Activated naive CD4-positive, alpha-beta T cell treated with anti-CD3 and anti-CD28 coated beads, Interleukin-2, amount 50 U/mL, for 24 hours (primary cell): ENCODE results near the gene ATP5PO.

ENCODE experiments used
- H3K27ac Mint-ChIP-seq: one replicate; pipeline ENCODE4 v1.8.0; 2021; ENCODE audit warnings: mild to moderate bottlenecking, mixed read lengths
- H3K27me3 Mint-ChIP-seq: one replicate; pipeline ENCODE4 v1.8.0; 2021; ENCODE audit warnings: mixed read lengths
- H3K36me3 Mint-ChIP-seq: one replicate; pipeline ENCODE4 v1.8.0; 2021; ENCODE audit warnings: mixed read lengths
- H3K4me1 Mint-ChIP-seq: one replicate; pipeline ENCODE4 v1.8.0; 2021; ENCODE audit warnings: mixed read lengths
- H3K4me3 Mint-ChIP-seq: one replicate; pipeline ENCODE4 v1.8.0; 2021; ENCODE audit warnings: mild to moderate bottlenecking, mixed read lengths
- H3K9me3 Mint-ChIP-seq: one replicate; pipeline ENCODE4 v1.8.0; 2021; ENCODE audit warnings: mixed read lengths

The ATP5PO gene

DNA sequence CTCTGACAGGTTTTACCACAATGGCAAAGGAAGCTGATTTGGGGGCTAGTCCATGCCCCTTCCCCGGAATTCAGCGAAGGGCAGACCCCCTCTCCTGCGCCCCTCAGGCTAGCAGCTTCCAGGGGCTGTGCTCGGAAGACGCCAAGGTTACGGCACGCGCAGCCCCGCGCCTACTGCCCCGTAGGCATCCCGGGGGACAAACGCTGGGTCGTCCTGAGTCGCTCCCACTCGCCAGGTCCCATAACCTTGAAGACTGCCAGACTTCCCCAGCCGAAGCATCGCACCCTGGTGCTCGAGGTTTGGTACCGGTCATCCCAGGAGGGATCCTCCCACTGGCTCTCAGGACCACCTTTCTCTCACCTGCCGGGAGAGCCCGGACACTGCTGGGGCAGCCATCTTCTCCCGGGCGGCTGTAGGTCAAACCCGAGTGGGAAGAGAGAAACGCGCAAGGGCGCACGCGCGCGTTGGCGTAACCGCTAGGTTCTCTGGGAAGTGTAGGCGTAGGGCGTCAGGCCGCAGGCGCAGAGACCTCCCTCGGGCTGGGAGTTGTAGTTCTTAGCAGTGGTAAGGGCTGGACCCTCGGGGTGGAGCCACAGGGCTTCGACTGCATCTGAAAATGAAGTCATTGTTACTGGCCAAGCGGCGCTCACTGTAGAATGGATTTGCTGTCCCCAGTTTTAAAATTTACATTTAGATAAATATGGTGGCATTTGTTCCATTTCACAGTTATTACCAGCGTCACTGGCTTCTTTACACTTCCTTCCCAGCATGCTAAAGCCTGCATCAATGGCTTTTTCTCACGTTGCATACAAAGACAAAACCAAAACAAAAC, at the start of gene ATP5PO:
Gene ATP5PO, minus strand, starts transcription at position 437 of the 832 bp plus-strand sequence. Its CDS starts 41 bp downstream, at position 396.
- peaks cover 2% of the 10 kb centered on the region for H3K36me3 Mint-ChIP-seq
- peak within 1 kb of the TSS; percentile 99 for H3K4me3 Mint-ChIP-seq
- peak within 1 kb of the TSS; percentile 98 for H3K27ac Mint-ChIP-seq
- no peaks in the 10 kb centered on the region for H3K9me3 Mint-ChIP-seq
- no peaks in the 10 kb centered on the region for H3K27me3 Mint-ChIP-seq
- H3K4me1 Mint-ChIP-seq: peaks cover 43% of the 10 kb centered on the region

GRCh38 chr21:33964706-33965325, 49.2 kb upstream of the ATP5PO start:
- no peaks in the 10 kb centered on the region for H3K9me3 Mint-ChIP-seq
- H3K4me3 Mint-ChIP-seq: no peak overlapping the region
- peaks cover 25% of the 10 kb centered on the region for H3K36me3 Mint-ChIP-seq
- no peaks in the 10 kb centered on the region for H3K27me3 Mint-ChIP-seq
- H3K4me1 Mint-ChIP-seq: peaks cover 35% of the 10 kb centered on the region
- no peak overlapping the region for H3K27ac Mint-ChIP-seq

- Mint-ChIP-seq H3K27ac (no peak overlapping the region), H3K4me1 (peaks cover 29% of the 10 kb centered on the region), H3K4me3 (no peak overlapping the region), H3K27me3 (no peaks in the 10 kb centered on the region), H3K9me3 (no peaks in the 10 kb centered on the region), H3K36me3 (peaks cover 27% of the 10 kb centered on the region)
Measured at GRCh38 chr21:33963848-33964555, 48.4 kb upstream of the ATP5PO start.

DNA sequence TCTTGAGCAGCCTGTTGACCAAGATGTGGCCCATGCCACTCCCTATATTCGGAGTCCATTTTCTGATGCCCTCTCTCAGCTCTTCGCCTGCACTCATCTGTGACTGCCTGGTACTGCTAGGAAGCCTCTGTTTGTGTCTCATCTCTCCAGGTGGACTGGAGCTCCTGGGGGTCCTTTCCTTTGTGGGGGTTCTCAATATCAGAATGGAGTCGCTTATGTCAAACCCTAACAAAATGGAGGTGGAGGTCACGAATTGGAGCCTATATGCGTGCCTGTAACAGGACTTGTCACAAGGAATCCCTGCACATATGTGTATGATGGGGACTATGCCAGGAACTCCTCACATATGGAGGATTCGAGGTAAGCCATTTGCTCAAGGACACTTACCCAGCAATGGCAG, 46.7 kb upstream of the ATP5PO start:
- Mint-ChIP-seq H3K27ac (no peak overlapping the region), H3K9me3 (no peaks in the 10 kb centered on the region), H3K36me3 (peaks cover 32% of the 10 kb centered on the region), H3K27me3 (no peaks in the 10 kb centered on the region), H3K4me1 (peaks cover 34% of the 10 kb centered on the region), H3K4me3 (no peak overlapping the region)

DNA sequence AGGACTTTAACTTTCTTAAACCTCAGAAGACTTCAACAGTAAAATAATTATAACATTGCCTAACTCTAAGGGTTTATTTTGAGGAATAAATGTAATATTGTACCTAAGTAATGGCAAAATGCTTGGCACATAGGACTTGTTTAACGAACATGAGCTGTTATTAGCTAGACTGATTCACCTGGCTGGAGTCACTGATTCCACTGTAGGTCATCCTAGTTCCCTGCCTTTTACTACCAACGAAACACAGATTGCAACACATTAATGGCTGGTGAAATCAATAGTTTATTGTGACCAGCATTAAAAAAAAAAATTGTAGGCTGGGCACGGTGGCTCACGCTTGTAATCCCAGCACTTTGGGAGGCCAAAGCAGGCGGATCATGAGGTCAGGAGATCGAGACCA, 45.5 kb upstream of the ATP5PO start:
- peaks cover 44% of the 10 kb centered on the region for H3K4me1 Mint-ChIP-seq
- H3K36me3 Mint-ChIP-seq: peaks cover 34% of the 10 kb centered on the region
- no peak overlapping the region for H3K4me3 Mint-ChIP-seq
- H3K27ac Mint-ChIP-seq: no peak overlapping the region
- H3K9me3 Mint-ChIP-seq: no peaks in the 10 kb centered on the region
- no peaks in the 10 kb centered on the region for H3K27me3 Mint-ChIP-seq

- H3K36me3 Mint-ChIP-seq: peaks cover 36% of the 10 kb centered on the region
- H3K9me3 Mint-ChIP-seq: no peaks in the 10 kb centered on the region
- no peak overlapping the region for H3K27ac Mint-ChIP-seq
- no peaks in the 10 kb centered on the region for H3K27me3 Mint-ChIP-seq
- H3K4me3 Mint-ChIP-seq: no peak overlapping the region
- H3K4me1 Mint-ChIP-seq: peaks cover 54% of the 10 kb centered on the region
Measured at GRCh38 chr21:33959680-33960079, 44.1 kb upstream of the ATP5PO start.

DNA sequence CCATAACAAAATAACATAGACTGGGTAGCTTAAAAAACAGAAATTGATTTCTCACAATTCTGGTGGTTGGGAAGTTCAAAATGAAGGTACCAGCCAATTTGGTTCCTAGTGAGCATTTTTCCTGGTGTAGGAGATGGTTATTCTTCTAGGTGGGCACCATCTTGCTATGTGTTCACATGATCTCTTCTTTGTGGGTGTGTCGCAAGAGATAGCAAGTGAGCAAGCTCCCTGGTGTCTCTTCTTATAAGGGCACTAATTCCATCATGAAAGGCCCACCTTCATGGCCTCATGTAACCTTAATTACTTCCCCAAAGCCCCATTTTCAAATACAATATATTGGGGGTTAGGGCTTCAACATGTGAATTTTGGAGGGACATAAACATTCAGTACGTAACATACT, 38.8 kb upstream of the ATP5PO start:
- peak overlapping the region; percentile 12 for H3K27ac Mint-ChIP-seq
- H3K4me3 Mint-ChIP-seq: no peak overlapping the region
- H3K9me3 Mint-ChIP-seq: no peaks in the 10 kb centered on the region
- peaks cover 67% of the 10 kb centered on the region for H3K4me1 Mint-ChIP-seq
- H3K36me3 Mint-ChIP-seq: peaks cover 18% of the 10 kb centered on the region
- H3K27me3 Mint-ChIP-seq: no peaks in the 10 kb centered on the region

- peak overlapping the region; percentile 61 for H3K4me3 Mint-ChIP-seq
- peaks cover 6% of the 10 kb centered on the region for H3K36me3 Mint-ChIP-seq
- no peaks in the 10 kb centered on the region for H3K9me3 Mint-ChIP-seq
- H3K27ac Mint-ChIP-seq: peak overlapping the region; percentile 90
- H3K27me3 Mint-ChIP-seq: no peaks in the 10 kb centered on the region
- peaks cover 79% of the 10 kb centered on the region for H3K4me1 Mint-ChIP-seq
Measured at GRCh38 chr21:33951276-33952178, 35.9 kb upstream of the ATP5PO start.

DNA sequence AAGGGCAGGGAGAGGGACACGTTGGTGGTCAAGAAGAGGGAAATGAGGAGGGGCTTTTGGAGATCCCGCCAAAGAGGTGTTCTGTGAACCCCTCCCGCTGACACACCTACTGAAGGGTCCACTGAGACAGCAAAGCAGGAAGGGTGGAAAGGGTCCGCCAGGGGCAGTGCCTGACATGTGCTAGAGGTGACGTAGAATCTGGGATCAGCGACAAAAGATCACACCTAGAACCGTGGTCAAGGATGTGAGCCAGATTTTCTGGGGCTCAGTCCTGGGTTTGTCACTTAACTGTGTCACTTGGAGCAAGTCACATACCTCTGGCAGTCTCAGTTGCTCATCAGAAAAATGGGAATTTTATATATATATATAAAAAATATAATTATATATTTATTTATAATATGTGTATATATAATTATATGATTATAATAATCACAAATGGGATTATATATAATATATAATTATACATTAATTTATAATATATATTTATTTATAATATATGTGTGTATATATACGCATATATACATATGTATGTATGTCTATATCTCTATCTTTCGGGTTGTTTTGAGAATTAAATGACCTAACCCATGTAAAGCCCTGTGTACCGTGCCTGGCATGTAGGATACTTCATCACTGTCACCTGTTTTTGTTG, 35.0 kb upstream of the ATP5PO start:
- H3K4me3 Mint-ChIP-seq: peak overlapping the region; percentile 67
- no peaks in the 10 kb centered on the region for H3K9me3 Mint-ChIP-seq
- peaks cover 79% of the 10 kb centered on the region for H3K4me1 Mint-ChIP-seq
- peaks cover 6% of the 10 kb centered on the region for H3K36me3 Mint-ChIP-seq
- no peaks in the 10 kb centered on the region for H3K27me3 Mint-ChIP-seq
- peak overlapping the region; percentile 92 for H3K27ac Mint-ChIP-seq

DNA sequence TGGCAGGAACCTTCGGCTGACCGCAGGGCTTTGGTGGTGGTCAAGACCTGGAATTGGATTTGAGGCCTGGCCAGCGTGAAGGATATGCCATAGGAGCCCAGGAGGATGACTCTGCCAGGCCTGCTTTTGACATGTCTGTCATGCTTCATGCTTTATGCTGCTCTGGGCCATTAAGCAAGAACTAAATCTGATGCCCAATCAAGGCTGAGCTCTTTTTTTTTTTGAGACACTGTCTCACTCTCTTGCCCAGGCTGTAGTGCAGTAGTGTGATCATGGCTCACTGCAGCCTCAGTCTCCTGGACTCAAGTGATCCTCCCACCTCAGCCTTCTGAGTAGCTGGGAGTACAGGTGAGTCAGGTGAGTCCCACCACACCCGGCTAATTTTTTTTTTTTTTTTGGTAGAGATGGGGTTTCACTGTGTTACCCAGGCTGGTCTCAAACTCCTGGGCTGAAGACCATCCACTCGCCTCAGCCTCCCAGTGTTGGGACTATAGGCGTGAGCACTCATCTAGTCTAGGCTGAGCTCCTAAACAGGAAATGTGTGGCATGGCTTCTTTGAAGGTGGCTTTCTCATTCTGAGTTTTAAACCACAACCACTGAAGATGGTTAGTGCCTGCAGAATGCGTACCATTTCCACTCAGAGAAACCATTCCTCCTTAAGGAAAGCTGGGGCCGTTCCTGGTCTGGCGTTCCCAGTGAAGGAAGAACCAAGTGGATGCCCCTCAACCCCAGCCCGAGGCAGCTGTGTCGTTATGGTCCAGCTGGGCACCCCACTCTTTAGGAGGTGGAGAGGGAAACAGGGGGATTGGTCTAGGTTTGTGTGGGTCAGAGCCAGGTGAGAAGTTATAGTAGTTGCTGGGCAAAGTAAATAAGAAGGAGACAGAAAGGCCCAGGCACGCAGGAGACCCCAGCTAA, 34.2 kb upstream of the ATP5PO start:
- peaks cover 78% of the 10 kb centered on the region for H3K4me1 Mint-ChIP-seq
- H3K27ac Mint-ChIP-seq: peak overlapping the region; percentile 92
- H3K4me3 Mint-ChIP-seq: peak overlapping the region; percentile 67
- peaks cover 1% of the 10 kb centered on the region for H3K9me3 Mint-ChIP-seq
- peaks cover 7% of the 10 kb centered on the region for H3K36me3 Mint-ChIP-seq
- no peaks in the 10 kb centered on the region for H3K27me3 Mint-ChIP-seq

DNA sequence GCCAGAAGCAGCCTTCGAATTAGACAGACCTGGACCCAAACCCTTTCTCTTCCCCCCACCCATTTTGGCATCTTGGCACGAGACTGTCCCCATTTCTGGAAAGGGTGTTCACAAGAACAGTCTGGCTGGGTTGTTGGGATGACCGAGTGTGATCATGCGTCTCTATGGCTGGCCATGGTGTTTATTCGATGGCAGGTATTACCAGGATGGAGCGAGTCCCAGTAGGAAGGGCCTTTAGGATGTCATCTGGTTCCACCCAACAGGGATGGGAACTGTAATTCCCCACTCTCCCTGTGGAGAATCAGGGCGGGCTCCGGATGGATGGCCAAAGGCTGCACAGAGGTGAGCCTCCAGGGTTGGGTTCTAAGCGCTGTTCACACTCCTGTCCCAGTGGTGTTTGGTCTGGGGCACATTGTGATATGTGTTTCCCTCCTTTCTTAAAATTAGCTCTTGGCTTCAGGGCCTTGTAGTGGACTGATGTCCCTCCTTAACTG, 33.4 kb upstream of the ATP5PO start:
- H3K36me3 Mint-ChIP-seq: peaks cover 15% of the 10 kb centered on the region
- peak overlapping the region; percentile 67 for H3K4me3 Mint-ChIP-seq
- H3K27ac Mint-ChIP-seq: peak overlapping the region; percentile 92
- peaks cover 4% of the 10 kb centered on the region for H3K9me3 Mint-ChIP-seq
- H3K4me1 Mint-ChIP-seq: peaks cover 84% of the 10 kb centered on the region
- no peaks in the 10 kb centered on the region for H3K27me3 Mint-ChIP-seq

- Mint-ChIP-seq H3K4me1 (peaks cover 84% of the 10 kb centered on the region), H3K27ac (peak overlapping the region; percentile 92), H3K36me3 (peaks cover 15% of the 10 kb centered on the region), H3K27me3 (no peaks in the 10 kb centered on the region), H3K4me3 (peak overlapping the region; percentile 67), H3K9me3 (peaks cover 4% of the 10 kb centered on the region)
Measured at GRCh38 chr21:33948096-33948950, 32.7 kb upstream of the ATP5PO start.
